NCI-H748 treated with DMSO at 0.1 percent for 48 hours (cell line): ENCODE measurements around the gene FAM120A.
"Not testable (repeated sequence)": the region's sequence is repeated elsewhere in the genome, so short reads cannot be mapped to it uniquely, and the experiment has no call there.

Experiments
- DNase-seq: peaks from one replicate; lab custom pipeline; 2025; lab: John Stamatoyannopoulos, UW

FAM120A gene

GRCh38 chr9:93511228-93511627 lies 59.7 kb downstream of the FAM120A start:
- not testable (repeated sequence) for DNase-seq

- not testable (repeated sequence) for DNase-seq
Observed at GRCh38 chr9:93512170-93512812, 60.8 kb downstream of the FAM120A start.

- no peak for DNase-seq
Observed at GRCh38 chr9:93513606-93514005, 62.1 kb downstream of the FAM120A start.

- DNase-seq: no peak
Observed at GRCh38 chr9:93517331-93517730, 65.8 kb downstream of the FAM120A start.

- DNase-seq: no peak
Observed at GRCh38 chr9:93520523-93520922, 69.0 kb downstream of the FAM120A start.

- DNase-seq: no peak
Observed at GRCh38 chr9:93522736-93523135, 71.3 kb downstream of the FAM120A start.

- no peak for DNase-seq
Observed at GRCh38 chr9:93523518-93524144, 72.1 kb downstream of the FAM120A start.

- DNase-seq: no peak
Observed at GRCh38 chr9:93525476-93525875, 74.0 kb downstream of the FAM120A start.

GRCh38 chr9:93531374-93531773 lies 79.9 kb downstream of the FAM120A start:
- no peak for DNase-seq

GRCh38 chr9:93532141-93532540 lies 80.7 kb downstream of the FAM120A start:
- no peak for DNase-seq

GRCh38 chr9:93533863-93534262 lies 82.4 kb downstream of the FAM120A start:
- no peak for DNase-seq

- no peak for DNase-seq
Observed at GRCh38 chr9:93536167-93536566, 84.7 kb downstream of the FAM120A start.

GRCh38 chr9:93536874-93537273 lies 85.4 kb downstream of the FAM120A start:
- DNase-seq: no peak

- no peak for DNase-seq
Observed at GRCh38 chr9:93540305-93540704, 88.8 kb downstream of the FAM120A start.

- DNase-seq: no peak
Observed at GRCh38 chr9:93541005-93541404, 89.5 kb downstream of the FAM120A start.

- no peak for DNase-seq
Observed at GRCh38 chr9:93541581-93542349, 90.3 kb downstream of the FAM120A start.

- DNase-seq: no peak
Observed at GRCh38 chr9:93543117-93543516, 91.6 kb downstream of the FAM120A start.

- no peak for DNase-seq
Observed at GRCh38 chr9:93546356-93546755, 94.9 kb downstream of the FAM120A start.

GRCh38 chr9:93549611-93550010 lies 98.1 kb downstream of the FAM120A start:
- DNase-seq: no peak

- no peak for DNase-seq
Observed at GRCh38 chr9:93552923-93553322, 101.4 kb downstream of the FAM120A start.

- DNase-seq: no peak
Observed at GRCh38 chr9:93555370-93555769, 103.9 kb downstream of the FAM120A start.

GRCh38 chr9:93557366-93558137 lies 106.1 kb downstream of the FAM120A start:
- DNase-seq: no peak
